GM18520 (cell line): Measurements from ENCODE around the gene CARD18.
"Not testable (repeated sequence)": the region's sequence is repeated elsewhere in the genome, so short reads cannot be mapped to it uniquely, and the experiment has no call there.

Experiments used
- ATAC-seq: cut with Tn5 transposase; IDR thresholded peaks from one replicate; pipeline ENCODE4 v1.9.1; 2021; ENCODE audit not compliant: unreplicated experiment

CARD18 gene

GRCh38 chr11:105135883-105136282 lies 3.7 kb downstream of the CARD18 start:
- no peak for ATAC-seq

GRCh38 chr11:105132716-105133511 lies 6.7 kb downstream of the CARD18 start:
- ATAC-seq, result no peak

GRCh38 chr11:105130189-105130813 lies 9.3 kb downstream of the CARD18 start:
- ATAC-seq, result no peak

GRCh38 chr11:105124756-105125155 lies 14.8 kb downstream of the CARD18 start:
- ATAC-seq, result no peak

GRCh38 chr11:105111145-105111944 lies 28.2 kb downstream of the CARD18 start:
- ATAC-seq, result no peak

- no peak for ATAC-seq
These were observed 28.9 kb downstream of the CARD18 start for GRCh38 chr11:105110688-105111030.

GRCh38 chr11:105109855-105110687 lies 29.5 kb downstream of the CARD18 start:
- no peak for ATAC-seq

GRCh38 chr11:105109321-105109720 lies 30.2 kb downstream of the CARD18 start:
- ATAC-seq, result no peak

GRCh38 chr11:105108247-105108646 lies 31.3 kb downstream of the CARD18 start:
- no peak for ATAC-seq

GRCh38 chr11:105107226-105107825 lies 32.2 kb downstream of the CARD18 start:
- ATAC-seq, result not testable (repeated sequence)

GRCh38 chr11:105106140-105106539 lies 33.4 kb downstream of the CARD18 start:
- no peak for ATAC-seq

GRCh38 chr11:105104292-105104691 lies 35.3 kb downstream of the CARD18 start:
- no peak for ATAC-seq

- ATAC-seq, result no peak
These were observed 36.2 kb downstream of the CARD18 start for GRCh38 chr11:105103336-105103735.

- not testable (repeated sequence) for ATAC-seq
These were observed 37.4 kb downstream of the CARD18 start for GRCh38 chr11:105102079-105102581.

GRCh38 chr11:105100981-105101630 lies 38.5 kb downstream of the CARD18 start:
- ATAC-seq, result no peak

GRCh38 chr11:105100206-105100605 lies 39.4 kb downstream of the CARD18 start:
- ATAC-seq, result no peak

- ATAC-seq, result not testable (repeated sequence)
These were observed 40.0 kb downstream of the CARD18 start for GRCh38 chr11:105099594-105099993.

GRCh38 chr11:105092256-105093239 lies 47.0 kb downstream of the CARD18 start:
- no peak for ATAC-seq
